NB4 (cell line): Measurements from ENCODE around the gene ARHGAP12.

Experiments
- POLR2A ChIP-seq: IDR thresholded peaks from 2 replicates; pipeline ENCODE4 v1.6.1; 2011; ENCODE audit warnings: mild to moderate bottlenecking; ENCODE audit not compliant: insufficient read length; ENCODE audit errors: extremely low read depth
- TF ChIP-seq, protein P1 (sequence below): IDR thresholded peaks from one replicate; pipeline ENCODE4 v1.5.1; 2012; ENCODE audit warnings: low read depth, low read length

DNA sequence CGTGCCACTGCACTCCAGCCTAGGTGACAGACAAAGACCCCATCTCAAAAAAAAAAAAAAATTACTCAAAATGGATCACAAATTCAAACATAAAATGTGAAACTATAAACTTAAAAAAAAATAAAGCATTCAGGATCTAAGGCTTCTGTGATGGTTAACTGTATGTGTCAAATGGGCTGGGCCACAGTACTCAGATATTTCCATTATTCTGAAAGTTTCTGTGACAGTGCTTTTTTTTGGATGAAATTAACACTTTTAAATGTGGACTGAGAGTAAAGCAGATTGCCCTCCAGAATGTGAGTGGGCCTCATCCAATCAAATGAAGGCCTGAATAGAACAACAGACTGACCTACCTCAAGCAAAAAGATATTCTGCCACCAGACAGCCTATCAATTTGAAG is 26.0 kb downstream of the ARHGAP12 start:
- TF ChIP-seq, protein P1, sequence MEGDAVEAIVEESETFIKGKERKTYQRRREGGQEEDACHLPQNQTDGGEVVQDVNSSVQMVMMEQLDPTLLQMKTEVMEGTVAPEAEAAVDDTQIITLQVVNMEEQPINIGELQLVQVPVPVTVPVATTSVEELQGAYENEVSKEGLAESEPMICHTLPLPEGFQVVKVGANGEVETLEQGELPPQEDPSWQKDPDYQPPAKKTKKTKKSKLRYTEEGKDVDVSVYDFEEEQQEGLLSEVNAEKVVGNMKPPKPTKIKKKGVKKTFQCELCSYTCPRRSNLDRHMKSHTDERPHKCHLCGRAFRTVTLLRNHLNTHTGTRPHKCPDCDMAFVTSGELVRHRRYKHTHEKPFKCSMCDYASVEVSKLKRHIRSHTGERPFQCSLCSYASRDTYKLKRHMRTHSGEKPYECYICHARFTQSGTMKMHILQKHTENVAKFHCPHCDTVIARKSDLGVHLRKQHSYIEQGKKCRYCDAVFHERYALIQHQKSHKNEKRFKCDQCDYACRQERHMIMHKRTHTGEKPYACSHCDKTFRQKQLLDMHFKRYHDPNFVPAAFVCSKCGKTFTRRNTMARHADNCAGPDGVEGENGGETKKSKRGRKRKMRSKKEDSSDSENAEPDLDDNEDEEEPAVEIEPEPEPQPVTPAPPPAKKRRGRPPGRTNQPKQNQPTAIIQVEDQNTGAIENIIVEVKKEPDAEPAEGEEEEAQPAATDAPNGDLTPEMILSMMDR, result no peak
- no peak for TF ChIP-seq POLR2A
